ENCODE results near the gene RNF123. TPM values are rescaled to one million over a fixed set of nuclear protein-coding genes. Genes with fewer than 3 reads are reported as not detected.

RNF123 gene
- total and polyA plus RNA-seq, 2 experiments from 2014 or later = 14.6 to 32.5 TPM

GRCh38 chr3:49740427-49740826, 51.1 kb downstream of the RNF123 start:
- H3K27ac Mint-ChIP-seq = no peak overlapping the region
- H3K4me1 Mint-ChIP-seq = no peaks in the 10 kb centered on the region
- H3K9me2 ChIP-seq (ENCODE audit: insufficient read depth) = no peaks in the 10 kb centered on the region
- H3K27me3 ChIP-seq (ENCODE audit: insufficient read depth) = no peaks in the 10 kb centered on the region
- H3K4me2 ChIP-seq = no peak overlapping the region
- no peaks in the 10 kb centered on the region for H3K9me3 Mint-ChIP-seq
- DNase-seq (ENCODE audit: low spot score) (no peak), ATAC-seq (no peak)
- H3K36me3 ChIP-seq (ENCODE audit: insufficient read depth) = no peaks in the 10 kb centered on the region; the same call in 1 of the 2 replicates
- no peaks in the 10 kb centered on the region for H3F3A ChIP-seq (replicated peaks; ENCODE audit: low read depth)
- no peak overlapping the region for H3K4me3 ChIP-seq
- H3K4me3 Mint-ChIP-seq = no peak overlapping the region
- H3K79me2 ChIP-seq (replicated peaks; ENCODE audit: insufficient read depth) = peaks cover 13% of the 10 kb centered on the region
- H3K36me3 Mint-ChIP-seq (ENCODE audit: low read depth) = peaks cover 35% of the 10 kb centered on the region
- TF ChIP-seq POLR2AphosphoS5 (IDR thresholded peaks at IDR 0.05; ENCODE audit: low read depth) (no peak), ZNF462 (CRISPR knock-in tag; IDR thresholded peaks at IDR 0.05) (no peak), CREB1 (CRISPR knock-in tag; IDR thresholded peaks at IDR 0.05; ENCODE audit: low read depth) (no peak), JUNB (IDR thresholded peaks at IDR 0.05; ENCODE audit: unreplicated experiment) (no peak), CTCF (conservative IDR thresholded peaks at IDR 0.05; ENCODE audit: low read depth in 2 of 2) (no peak)
- H3K4me1 ChIP-seq (ENCODE audit: insufficient read depth) = no peaks in the 10 kb centered on the region
- peaks cover 4% of the 10 kb centered on the region for H3K27me3 Mint-ChIP-seq (ENCODE audit: insufficient read depth, low read depth, poor library complexity)
- H4K20me1 ChIP-seq (replicated peaks; ENCODE audit: insufficient read depth) = peaks cover 11% of the 10 kb centered on the region
- H3K27ac ChIP-seq (ENCODE audit: low read depth) = no peak overlapping the region
- H2AFZ ChIP-seq = no peak overlapping the region

Data from GM23338 (cell line).